Measurements from ENCODE around the gene PDE6C.

The PDE6C gene

GRCh38 chr10:93703066-93703465, 90.7 kb downstream of the PDE6C start:
- no peak overlapping the region; the same call in 1 of the 2 replicates for H3K27ac ChIP-seq (ENCODE audit: low read length)
- TF ChIP-seq CTCF (IDR thresholded peaks at IDR 0.05; ENCODE audit: low read length) = no peak
- TF ChIP-seq EZH2 (optimal IDR thresholded peaks at IDR 0.05; ENCODE audit: low read depth, low read length) = no peak
- no peak for TF ChIP-seq EZH2phosphoT487 (IDR thresholded peaks at IDR 0.05; ENCODE audit: low read length)
- H3K4me2 ChIP-seq (ENCODE audit: low read depth, low read length) = peak overlapping the region; percentile 63
- no peaks in the 10 kb centered on the region for H3K27me3 ChIP-seq (replicated peaks; ENCODE audit: insufficient read depth, low read length)
- H3K9me2 ChIP-seq (replicated peaks; ENCODE audit: insufficient read depth, low read length) = no peaks in the 10 kb centered on the region
- no peaks in the 10 kb centered on the region for H3K4me1 ChIP-seq (ENCODE audit: low read length)
- DNase-seq = no peak
- H3K36me3 ChIP-seq (replicated peaks; ENCODE audit: insufficient read depth, low read length) = 0 out of 2 replicates have a peak, but pooled peaks cover 4% of the 10 kb centered on the region
- H3K9ac ChIP-seq (ENCODE audit: low read length) = peak overlapping the region; percentile 71
- 0 out of 2 replicates have a peak, but pooled peaks cover 7% of the 10 kb centered on the region for H3K79me2 ChIP-seq (ENCODE audit: low read length)
- no peaks in the 10 kb centered on the region for H4K20me1 ChIP-seq (ENCODE audit: insufficient read depth, low read length)
- peaks cover 7% of the 10 kb centered on the region for H3F3A ChIP-seq (ENCODE audit: insufficient read depth, low read length)
- H3K4me3 ChIP-seq (ENCODE audit: low read length) = peak overlapping the region; percentile 85
- no peaks in the 10 kb centered on the region for H3K9me3 ChIP-seq (replicated peaks; ENCODE audit: insufficient read depth, low read length)
- H2AFZ ChIP-seq (ENCODE audit: low read length) = peak overlapping the region; percentile 98

- H3K9ac ChIP-seq (ENCODE audit: low read length) = no peak overlapping the region
Observed at GRCh38 chr10:93703841-93704240, 91.5 kb downstream of the PDE6C start.

GRCh38 chr10:93704451-93704850, 92.1 kb downstream of the PDE6C start:
- no peak overlapping the region for H3K4me2 ChIP-seq (ENCODE audit: low read depth, low read length)
- 0 out of 2 replicates have a peak, but pooled peaks cover 7% of the 10 kb centered on the region for H3K79me2 ChIP-seq (ENCODE audit: low read length)
- no peaks in the 10 kb centered on the region for H3K9me3 ChIP-seq (replicated peaks; ENCODE audit: insufficient read depth, low read length)
- TF ChIP-seq CTCF (IDR thresholded peaks at IDR 0.05; ENCODE audit: low read length) (no peak), EZH2phosphoT487 (IDR thresholded peaks at IDR 0.05; ENCODE audit: low read length) (no peak), EZH2 (optimal IDR thresholded peaks at IDR 0.05; ENCODE audit: low read depth, low read length) (no peak)
- no peak overlapping the region for H2AFZ ChIP-seq (ENCODE audit: low read length)
- no peak for DNase-seq
- no peaks in the 10 kb centered on the region for H3K36me3 ChIP-seq (replicated peaks; ENCODE audit: insufficient read depth, low read length)
- H3F3A ChIP-seq (ENCODE audit: insufficient read depth, low read length) = peaks cover 7% of the 10 kb centered on the region
- H3K4me1 ChIP-seq (ENCODE audit: low read length) = no peaks in the 10 kb centered on the region
- no peaks in the 10 kb centered on the region for H4K20me1 ChIP-seq (ENCODE audit: insufficient read depth, low read length)
- H3K4me3 ChIP-seq (ENCODE audit: low read length) = no peak overlapping the region
- H3K27ac ChIP-seq (ENCODE audit: low read length) = no peak overlapping the region
- H3K9ac ChIP-seq (ENCODE audit: low read length) = no peak overlapping the region
- H3K9me2 ChIP-seq (replicated peaks; ENCODE audit: insufficient read depth, low read length) = no peaks in the 10 kb centered on the region
- no peaks in the 10 kb centered on the region for H3K27me3 ChIP-seq (replicated peaks; ENCODE audit: insufficient read depth, low read length)

More at GRCh38 chr10:93703841-93704240, 91.5 kb downstream of the PDE6C start:
- H4K20me1 ChIP-seq (ENCODE audit: insufficient read depth, low read length) = no peaks in the 10 kb centered on the region
- no peak overlapping the region for H3K4me3 ChIP-seq (ENCODE audit: low read length)
- TF ChIP-seq CTCF (IDR thresholded peaks at IDR 0.05; ENCODE audit: low read length) (no peak), EZH2 (optimal IDR thresholded peaks at IDR 0.05; ENCODE audit: low read depth, low read length) (no peak), EZH2phosphoT487 (IDR thresholded peaks at IDR 0.05; ENCODE audit: low read length) (no peak)
- H3K4me1 ChIP-seq (ENCODE audit: low read length) = no peaks in the 10 kb centered on the region
- H3K9me3 ChIP-seq (replicated peaks; ENCODE audit: insufficient read depth, low read length) = no peaks in the 10 kb centered on the region
- H3K27ac ChIP-seq (ENCODE audit: low read length) = no peak overlapping the region
- peaks cover 7% of the 10 kb centered on the region for H3F3A ChIP-seq (ENCODE audit: insufficient read depth, low read length)
- peak overlapping the region; percentile 72 for H2AFZ ChIP-seq (ENCODE audit: low read length)
- H3K9me2 ChIP-seq (replicated peaks; ENCODE audit: insufficient read depth, low read length) = no peaks in the 10 kb centered on the region
- no peak for DNase-seq
- 0 out of 2 replicates have a peak, but pooled peaks cover 3% of the 10 kb centered on the region for H3K36me3 ChIP-seq (replicated peaks; ENCODE audit: insufficient read depth, low read length)
- H3K4me2 ChIP-seq (ENCODE audit: low read depth, low read length) = no peak overlapping the region
- no peaks in the 10 kb centered on the region for H3K27me3 ChIP-seq (replicated peaks; ENCODE audit: insufficient read depth, low read length)
- 0 out of 2 replicates have a peak, but pooled peaks cover 7% of the 10 kb centered on the region for H3K79me2 ChIP-seq (ENCODE audit: low read length)
